AG10803 (cell line): Measurements from ENCODE around the gene APBB1IP.

ENCODE experiments used
- DNase-seq: peaks from one replicate; pipeline ENCODE4 v3.0.0; 2010; ENCODE audit warnings: low read depth
- H3K4me3 ChIP-seq: 2 replicates; pipeline ENCODE4 v1.5.1; 2011; ENCODE audit warnings: mild to moderate bottlenecking, low read length, control low read depth
- CTCF ChIP-seq: conservative IDR thresholded peaks from 2 replicates; pipeline ENCODE4 v1.5.1; 2011; ENCODE audit warnings: mild to moderate bottlenecking, low read length, control low read depth, inconsistent platforms

APBB1IP gene

GRCh38 chr10:26445411-26446031 lies 7.4 kb downstream of the APBB1IP start:
- no peak overlapping the region for H3K4me3 ChIP-seq
- no peak for TF ChIP-seq CTCF
- DNase-seq = peak; percentile 39

DNA sequence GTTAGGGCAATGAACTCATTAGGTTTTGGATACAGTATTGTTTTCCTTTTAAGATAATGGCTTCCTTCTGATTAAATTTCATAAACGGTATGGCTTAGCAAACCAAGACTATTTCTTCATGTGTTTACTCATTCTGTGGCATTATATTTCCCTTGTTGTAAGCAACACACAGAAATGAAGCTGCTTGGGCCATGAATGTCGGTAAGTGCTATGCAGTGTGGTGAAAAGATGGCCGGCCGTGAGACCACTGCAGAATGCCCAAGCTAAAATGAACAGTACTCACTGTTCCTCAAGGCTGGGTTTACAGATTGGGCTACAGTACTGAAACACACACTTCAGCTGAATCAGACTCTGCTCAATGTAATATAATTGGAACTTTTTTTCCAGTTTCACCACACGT lies 8.1 kb downstream of the APBB1IP start:
- DNase-seq = no peak
- no peak overlapping the region for H3K4me3 ChIP-seq
- no peak for TF ChIP-seq CTCF

DNA sequence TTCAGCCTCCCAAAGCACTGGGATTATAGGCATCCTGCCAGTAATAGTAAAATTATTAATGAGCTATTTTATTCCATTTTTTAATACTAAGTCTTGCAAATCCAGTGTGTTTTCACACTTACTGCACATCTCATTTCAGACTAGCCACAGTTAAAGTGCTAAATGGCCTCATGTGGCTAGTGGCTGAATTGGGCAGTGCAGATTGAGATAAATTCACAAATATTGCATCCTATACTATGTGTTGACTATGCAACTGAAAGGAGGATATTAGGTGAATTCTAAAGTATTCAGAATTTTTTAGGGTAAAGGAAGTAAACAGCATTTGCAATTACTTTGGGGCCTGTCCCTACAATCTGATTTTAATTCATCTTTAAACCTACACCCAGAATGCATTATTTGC lies 10.2 kb downstream of the APBB1IP start:
- H3K4me3 ChIP-seq = no peak overlapping the region
- no peak for TF ChIP-seq CTCF
- DNase-seq = no peak

GRCh38 chr10:26448706-26449435 lies 10.7 kb downstream of the APBB1IP start:
- no peak for DNase-seq
- no peak for TF ChIP-seq CTCF
- H3K4me3 ChIP-seq = no peak overlapping the region

GRCh38 chr10:26449726-26450125 lies 11.6 kb downstream of the APBB1IP start:
- TF ChIP-seq CTCF = no peak
- no peak overlapping the region for H3K4me3 ChIP-seq
- DNase-seq = no peak

- no peak for DNase-seq
- no peak overlapping the region for H3K4me3 ChIP-seq
- no peak for TF ChIP-seq CTCF
These were observed 13.8 kb downstream of the APBB1IP start for GRCh38 chr10:26451903-26452302.

DNA sequence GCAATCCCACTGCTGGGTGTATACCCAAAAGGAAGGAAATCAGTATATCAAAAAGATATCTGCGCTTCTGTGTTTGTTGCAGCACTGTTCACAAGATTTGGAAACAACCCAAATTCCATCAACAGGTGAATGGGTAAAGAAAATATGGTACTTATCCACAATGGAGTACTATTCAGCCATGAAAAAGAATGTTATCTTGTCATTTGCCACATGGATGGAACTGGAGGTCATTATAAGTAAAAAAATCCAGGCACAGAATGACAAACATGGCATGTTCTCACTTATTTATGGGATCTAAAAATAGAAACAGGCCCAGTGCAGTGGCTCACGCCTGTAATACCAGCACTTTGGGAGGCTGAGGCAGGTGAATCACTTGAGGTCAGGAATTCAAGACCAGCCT lies 15.7 kb downstream of the APBB1IP start:
- no peak for TF ChIP-seq CTCF
- no peak for DNase-seq
- no peak overlapping the region for H3K4me3 ChIP-seq
